DND-41 (cell line): Measurements from ENCODE around the gene PSMB9.
"Not testable (repeated sequence)": the region's sequence is repeated elsewhere in the genome, so short reads cannot be mapped to it uniquely, and the experiment has no call there.

Source experiments
- CTCF ChIP-seq: IDR thresholded peaks from 2 replicates; pipeline ENCODE4 v1.5.1; 2012; ENCODE audit warnings: borderline replicate concordance, low read length, moderate library complexity, mild to moderate bottlenecking; ENCODE audit not compliant: poor library complexity, severe bottlenecking; ENCODE audit errors: extremely low read depth
- EZH2 ChIP-seq: IDR thresholded peaks from 3 replicates; pipeline ENCODE4 v1.6.1; 2012; ENCODE audit warnings: borderline replicate concordance, low read depth, mild to moderate bottlenecking, moderate library complexity, low read length, inconsistent platforms; ENCODE audit not compliant: severe bottlenecking

DNA sequence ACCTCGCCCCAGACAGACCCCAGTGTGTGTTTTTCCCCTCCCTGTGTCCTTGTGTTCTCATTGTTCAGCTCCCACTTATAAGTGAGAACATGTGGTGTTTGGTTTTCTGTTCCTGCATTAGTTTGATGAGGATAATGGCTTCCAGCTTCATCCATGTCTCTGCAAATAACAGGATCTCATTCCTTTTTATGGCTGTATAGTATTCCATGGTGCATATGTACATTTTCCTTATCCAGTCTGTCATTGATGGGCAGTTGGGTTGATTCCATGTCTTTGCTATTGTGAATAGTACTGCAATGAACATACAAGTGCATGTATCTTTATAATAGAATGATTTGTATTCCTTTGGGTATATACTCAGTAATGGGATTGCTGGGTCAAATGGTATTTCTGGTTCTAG, 20.0 kb downstream of the PSMB9 start:
- not testable (repeated sequence) for TF ChIP-seq CTCF, EZH2
